ENCODE results near the gene CRYL1. TPM values are rescaled to one million over a fixed set of nuclear protein-coding genes. Genes with fewer than 3 reads are reported as not detected.

CRYL1 gene
- total RNA-seq, 1 experiment from 2014 or later = 3.7 TPM

DNA sequence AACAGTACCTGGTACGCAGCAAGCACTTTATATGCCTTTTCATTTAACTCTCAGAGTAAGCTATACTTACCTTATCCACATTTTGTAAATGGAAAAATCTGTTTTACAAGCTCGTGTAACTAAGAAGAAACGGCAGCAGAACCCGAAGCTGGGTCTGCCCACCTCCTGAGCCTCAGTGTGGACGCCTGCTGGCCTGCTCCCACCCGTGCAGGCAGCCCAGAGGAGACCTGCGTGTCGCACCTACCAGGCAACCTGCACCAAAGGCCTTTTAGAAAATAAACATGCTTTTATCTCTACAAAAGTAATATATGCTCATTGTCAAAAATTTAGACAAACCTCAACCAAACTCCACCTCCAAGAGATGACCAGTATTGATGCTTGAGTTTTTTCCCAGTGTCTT is 62.7 kb downstream of the CRYL1 start:
- TF ChIP-seq, protein P1, sequence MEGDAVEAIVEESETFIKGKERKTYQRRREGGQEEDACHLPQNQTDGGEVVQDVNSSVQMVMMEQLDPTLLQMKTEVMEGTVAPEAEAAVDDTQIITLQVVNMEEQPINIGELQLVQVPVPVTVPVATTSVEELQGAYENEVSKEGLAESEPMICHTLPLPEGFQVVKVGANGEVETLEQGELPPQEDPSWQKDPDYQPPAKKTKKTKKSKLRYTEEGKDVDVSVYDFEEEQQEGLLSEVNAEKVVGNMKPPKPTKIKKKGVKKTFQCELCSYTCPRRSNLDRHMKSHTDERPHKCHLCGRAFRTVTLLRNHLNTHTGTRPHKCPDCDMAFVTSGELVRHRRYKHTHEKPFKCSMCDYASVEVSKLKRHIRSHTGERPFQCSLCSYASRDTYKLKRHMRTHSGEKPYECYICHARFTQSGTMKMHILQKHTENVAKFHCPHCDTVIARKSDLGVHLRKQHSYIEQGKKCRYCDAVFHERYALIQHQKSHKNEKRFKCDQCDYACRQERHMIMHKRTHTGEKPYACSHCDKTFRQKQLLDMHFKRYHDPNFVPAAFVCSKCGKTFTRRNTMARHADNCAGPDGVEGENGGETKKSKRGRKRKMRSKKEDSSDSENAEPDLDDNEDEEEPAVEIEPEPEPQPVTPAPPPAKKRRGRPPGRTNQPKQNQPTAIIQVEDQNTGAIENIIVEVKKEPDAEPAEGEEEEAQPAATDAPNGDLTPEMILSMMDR (conservative IDR thresholded peaks at IDR 0.05) = 0 out of 3 replicates have a peak, but pooled peaks have one; percentile 11
- H4K91ac ChIP-seq (ENCODE audit: insufficient read length, low read depth, low read length) = no peak overlapping the region
- no peak overlapping the region for H3K27ac ChIP-seq (ENCODE audit: insufficient read length, low read depth, low read length)
- H3K23ac ChIP-seq (ENCODE audit: insufficient read length, low read depth, low read length) = no peak overlapping the region
- H2BK20ac ChIP-seq (ENCODE audit: low read depth, low read length, poor library complexity, severe bottlenecking) = no peak overlapping the region
- no peak overlapping the region for H3K18ac ChIP-seq (ENCODE audit: insufficient read length, low read depth, low read length)
- Mint-ChIP-seq H3K9me3 (no peaks in the 10 kb centered on the region; a peak in 1 of 5 replicates), H3K4me3 (no peak overlapping the region), H3K36me3 (ENCODE audit: insufficient read depth in 1 of 3, low read depth in 3 of 3) (peaks cover 0 to 3% (median 0%) of the 10 kb centered on the region in 3 experiments; a peak in 1 of 7 replicates), H3K4me1 (peaks cover 19 to 25% of the 10 kb centered on the region in 2 experiments), H3K27me3 (ENCODE audit: low read depth) (no peaks in the 10 kb centered on the region; the same call in 1 of the 2 replicates), H3K27ac (no peak overlapping the region)
- no peaks in the 10 kb centered on the region for H3K27me3 ChIP-seq (ENCODE audit: insufficient read depth, low read length)
- no peak overlapping the region for H2AK5ac ChIP-seq (ENCODE audit: insufficient read length, low read length)
- H3K4ac ChIP-seq (ENCODE audit: low read depth, low read length) = no peak overlapping the region
- H3K79me2 ChIP-seq (ENCODE audit: insufficient read depth, low read length) = no peaks in the 10 kb centered on the region
- H3K4me2 ChIP-seq (ENCODE audit: insufficient read depth, insufficient read length, low read length) = no peak overlapping the region
- no peak overlapping the region for H2BK12ac ChIP-seq (ENCODE audit: insufficient read length, low read depth, low read length)
- no peak overlapping the region for H3K9ac ChIP-seq (ENCODE audit: extremely low read depth, insufficient read length, low read length)
- peaks cover 8% of the 10 kb centered on the region; the same call in 1 of the 2 replicates for H3K4me1 ChIP-seq (ENCODE audit: insufficient read depth, low read length)
- no peaks in the 10 kb centered on the region for H4K20me1 ChIP-seq (ENCODE audit: control insufficient read depth, insufficient read depth, insufficient read length)
- no peak for DNase-seq
- no peak overlapping the region for H3K14ac ChIP-seq (ENCODE audit: insufficient read depth, low read length)
- no peaks in the 10 kb centered on the region for H3K79me1 ChIP-seq (ENCODE audit: insufficient read depth, low read depth, low read length, poor library complexity, severe bottlenecking)
- no peak overlapping the region for H3T11ph ChIP-seq (ENCODE audit: low read length)
- H3K23me2 ChIP-seq (ENCODE audit: insufficient read length, low read depth, low read length, poor library complexity, severe bottlenecking) = no peaks in the 10 kb centered on the region
- no peak overlapping the region for H4K5ac ChIP-seq (ENCODE audit: insufficient read length, low read depth, low read length)
- H3K9me3 ChIP-seq (ENCODE audit: control insufficient read depth, low read depth, low read length) = no peaks in the 10 kb centered on the region
- no peak overlapping the region for H3K56ac ChIP-seq (ENCODE audit: insufficient read length, low read depth, low read length)
- no peak overlapping the region for H2BK15ac ChIP-seq (ENCODE audit: low read depth, low read length)
- no peak overlapping the region for H4K8ac ChIP-seq (replicated peaks; ENCODE audit: insufficient read length, low read depth, low read length)
- WGBS (ENCODE audit: extremely low coverage, insufficient read length, low lambda C conversion rate) = no CpG with 5 or more reads among the region's 8 CpGs
- no peak overlapping the region for H2BK120ac ChIP-seq (ENCODE audit: low read depth, low read length, poor library complexity, severe bottlenecking)
- no peak overlapping the region for H2AFZ ChIP-seq (ENCODE audit: low read length)
- H2BK5ac ChIP-seq (ENCODE audit: insufficient read length, low read length) = no peak overlapping the region
